Stomach (tissue), 9 donors: ENCODE measurements around the gene CCDC172. TPM values are rescaled to one million over a fixed set of nuclear protein-coding genes. Genes with fewer than 3 reads are reported as not detected.

ENCODE experiments used
- DNase-seq, 2 donors: peaks; one replicate each; pipeline versions ENCODE4 v3.0.0 to v3.0.0-alpha.2; 2013 to 2019
- H3K27ac ChIP-seq, 5 donors: fragments of 200-600 bp in 4 of 5; sonication (generic) in 4 of 5; one replicate each; pipeline ENCODE4 v1.5.1; 2013 to 2019; ENCODE audit warnings: mild to moderate bottlenecking in 1 of 5, moderate library complexity in 1 of 5
- H3K27me3 ChIP-seq, 3 donors: fragments of 200-600 bp; sonication (generic); one replicate each; pipeline ENCODE4 v1.5.1; 2017 to 2019; ENCODE audit warnings: mixed run types in 1 of 3
- H3K36me3 ChIP-seq, 4 donors: fragments of 200-600 bp; sonication (generic); 1 replicate in 3 of 4; 2 replicates in 1 of 4; pipeline ENCODE4 v1.5.1; 2016 to 2019
- H3K4me1 ChIP-seq, 4 donors: fragments of 200-600 bp; sonication (generic); one replicate each; pipeline ENCODE4 v1.5.1; 2016 to 2019
- H3K4me3 ChIP-seq, 4 donors: fragments of 200-600 bp; sonication (generic) in 3 of 4; one replicate each; pipeline ENCODE4 v1.5.1; 2016 to 2019; ENCODE audit warnings: mild to moderate bottlenecking in 1 of 4
- H3K9me3 ChIP-seq, 4 donors: fragments of 200-600 bp; sonication (generic); one replicate each; pipeline ENCODE4 v1.5.1; 2016 to 2019
- CTCF ChIP-seq, 7 experiments: fragments of 450-650 bp in 4 of 7; fragments of 200-600 bp in 3 of 7; sonication (generic) in 3 of 7; IDR thresholded peaks; one replicate each; pipeline ENCODE4 v1.5.1; 2016 to 2019; ENCODE audit warnings: antibody characterized with exemption in 7 of 7, control low read depth in 2 of 7, mild to moderate bottlenecking in 1 of 7
- EP300 ChIP-seq: sonication (generic); formaldehyde crosslinking; IDR thresholded peaks from one replicate; pipeline ENCODE4 v1.6.1; 2017; ENCODE audit warnings: antibody characterized with exemption
- POLR2A ChIP-seq, 4 donors: fragments of 450-650 bp; IDR thresholded peaks; one replicate each; pipeline ENCODE4 v1.6.1; 2016; ENCODE audit warnings: antibody characterized with exemption in 4 of 4, control low read depth in 2 of 4, mild to moderate bottlenecking in 1 of 4, moderate library complexity in 1 of 4
- POLR2AphosphoS5 ChIP-seq, 3 donors: sonication (generic); formaldehyde crosslinking; IDR thresholded peaks; one replicate each; pipeline ENCODE4 v1.6.1; 2016; ENCODE audit warnings: antibody characterized with exemption in 3 of 3
- WGBS, 5 donors: extraction: QIAGEN DNeasy Blood & Tissue Kit in 3 of 5; methylation state at CpG; one replicate each; pipeline versions ENCODE4 v1.1.5 to v1.1.7; 2013 to 2018; 5-methylcytosine and 5-hydroxymethylcytosine counted together
- intact Hi-C: fragments of 100-400 bp; cut with DNase I; formaldehyde crosslinking; loops from one replicate; pipeline ENCODE4 v1.15.1; 2023; ENCODE audit warnings: low total_unique reads
- polyA plus RNA-seq, 3 donors: library from polyadenylated mRNA; stranded (reverse); fragments of 200-250 nt; gene quantifications; one replicate each; pipeline ENCODE4 v1.2.3, GENCODE V29; 2013
- total RNA-seq, 5 donors: library from RNA; depleted of rRNA; stranded (reverse); fragments of >200 nt; gene quantifications; one replicate each; pipeline versions ENCODE4 v1.1.0 to v1.2.3, GENCODE V29; 2014 to 2016
- donor health status: healthy with polysubstance abuse.
- donor health status: Bipolar disorder and iron deficiency.
- donor health status: healthy.

Gene CCDC172
- total and polyA plus RNA-seq, 8 donors = 0.50 TPM; not detected in 7

GRCh38 chr10:116324951-116325635 is 845 bp downstream of the CCDC172 start:
- H3K36me3 ChIP-seq = no peaks in the 10 kb centered on the region
- no peaks in the 10 kb centered on the region for H3K9me3 ChIP-seq
- 39 to 52% (median 42%) methylated on average over 17 of the region's 17 CpGs for WGBS, 5 donors
- H3K4me1 ChIP-seq = no peaks in the 10 kb centered on the region
- H3K4me3 ChIP-seq = no peak overlapping the region
- DNase-seq = no peak
- no peak for TF ChIP-seq CTCF (IDR thresholded peaks at IDR 0.05)
- intact Hi-C loops = no loop called here
- peaks cover 0 to 5% (median 0%) of the 10 kb centered on the region in 3 donors for H3K27me3 ChIP-seq
- H3K27ac ChIP-seq = no peak overlapping the region

- TF ChIP-seq POLR2AphosphoS5 (IDR thresholded peaks at IDR 0.05) = no peak
- intact Hi-C loops = no loop called here
Measured at GRCh38 chr10:116325987-116326386, 1.7 kb downstream of the CCDC172 start.

GRCh38 chr10:116329153-116329552 is 4.9 kb downstream of the CCDC172 start:
- 81 to 88% (median 85%) methylated on average over 1 of the region's 1 CpG for WGBS, 5 donors
- TF ChIP-seq POLR2AphosphoS5 (IDR thresholded peaks at IDR 0.05) = no peak
- no peak for TF ChIP-seq CTCF (IDR thresholded peaks at IDR 0.05)
- TF ChIP-seq POLR2A (IDR thresholded peaks at IDR 0.05) = no peak
- TF ChIP-seq EP300 = no peak
- Histone ChIP-seq H3K27ac (no peak overlapping the region), H3K36me3 (no peaks in the 10 kb centered on the region), H3K4me1 (no peaks in the 10 kb centered on the region), H3K27me3 (peaks cover 0 to 5% (median 0%) of the 10 kb centered on the region in 3 donors), H3K9me3 (no peaks in the 10 kb centered on the region), H3K4me3 (no peak overlapping the region)
- intact Hi-C loops = no loop called here
- no peak for DNase-seq

More at GRCh38 chr10:116325987-116326386, 1.7 kb downstream of the CCDC172 start:
- no peak for DNase-seq
- Histone ChIP-seq H3K4me3 (no peak overlapping the region), H3K36me3 (no peaks in the 10 kb centered on the region), H3K27me3 (peaks cover 0 to 5% (median 0%) of the 10 kb centered on the region in 3 donors), H3K27ac (no peak overlapping the region), H3K9me3 (no peaks in the 10 kb centered on the region), H3K4me1 (no peaks in the 10 kb centered on the region)
- WGBS, 5 donors = 60 to 81% (median 74%) methylated on average over 2 of the region's 2 CpGs

GRCh38 chr10:116331815-116332214 is 7.6 kb downstream of the CCDC172 start:
- no peaks in the 10 kb centered on the region for H3K4me1 ChIP-seq
- DNase-seq = no peak
- TF ChIP-seq POLR2A (IDR thresholded peaks at IDR 0.05) = no peak
- no peak for TF ChIP-seq EP300
- TF ChIP-seq CTCF (IDR thresholded peaks at IDR 0.05) = no peak
- TF ChIP-seq POLR2AphosphoS5 (IDR thresholded peaks at IDR 0.05) = no peak
- H3K4me3 ChIP-seq = no peak overlapping the region
- H3K27me3 ChIP-seq = no peaks in the 10 kb centered on the region
- 60 to 67% (median 62%) methylated on average over 2 of the region's 2 CpGs for WGBS, 5 donors
- H3K27ac ChIP-seq = no peak overlapping the region
- intact Hi-C loops = no loop called here
- no peaks in the 10 kb centered on the region for H3K9me3 ChIP-seq
- no peaks in the 10 kb centered on the region for H3K36me3 ChIP-seq

GRCh38 chr10:116336866-116337265 is 12.6 kb downstream of the CCDC172 start:
- H3K27me3 ChIP-seq = no peaks in the 10 kb centered on the region
- H3K9me3 ChIP-seq = no peaks in the 10 kb centered on the region
- DNase-seq = no peak
- H3K27ac ChIP-seq = no peak overlapping the region
- H3K36me3 ChIP-seq = no peaks in the 10 kb centered on the region
- 62 to 81% (median 71%) methylated on average over 2 of the region's 2 CpGs for WGBS, 5 donors
- TF ChIP-seq EP300 = no peak
- H3K4me1 ChIP-seq = no peaks in the 10 kb centered on the region
- intact Hi-C loops = no loop called here
- no peak overlapping the region for H3K4me3 ChIP-seq
